ENCODE measurements around the gene STK32B.
"Not testable (repeated sequence)": the region's sequence is repeated elsewhere in the genome, so short reads cannot be mapped to it uniquely, and the experiment has no call there.

STK32B gene

GRCh38 chr4:5209862-5210261 is 158.6 kb downstream of the STK32B start:
- DNase-seq (ENCODE audit: low spot score) = no peak

GRCh38 chr4:5211282-5211839 is 160.1 kb downstream of the STK32B start:
- DNase-seq (ENCODE audit: low spot score) = no peak

DNA sequence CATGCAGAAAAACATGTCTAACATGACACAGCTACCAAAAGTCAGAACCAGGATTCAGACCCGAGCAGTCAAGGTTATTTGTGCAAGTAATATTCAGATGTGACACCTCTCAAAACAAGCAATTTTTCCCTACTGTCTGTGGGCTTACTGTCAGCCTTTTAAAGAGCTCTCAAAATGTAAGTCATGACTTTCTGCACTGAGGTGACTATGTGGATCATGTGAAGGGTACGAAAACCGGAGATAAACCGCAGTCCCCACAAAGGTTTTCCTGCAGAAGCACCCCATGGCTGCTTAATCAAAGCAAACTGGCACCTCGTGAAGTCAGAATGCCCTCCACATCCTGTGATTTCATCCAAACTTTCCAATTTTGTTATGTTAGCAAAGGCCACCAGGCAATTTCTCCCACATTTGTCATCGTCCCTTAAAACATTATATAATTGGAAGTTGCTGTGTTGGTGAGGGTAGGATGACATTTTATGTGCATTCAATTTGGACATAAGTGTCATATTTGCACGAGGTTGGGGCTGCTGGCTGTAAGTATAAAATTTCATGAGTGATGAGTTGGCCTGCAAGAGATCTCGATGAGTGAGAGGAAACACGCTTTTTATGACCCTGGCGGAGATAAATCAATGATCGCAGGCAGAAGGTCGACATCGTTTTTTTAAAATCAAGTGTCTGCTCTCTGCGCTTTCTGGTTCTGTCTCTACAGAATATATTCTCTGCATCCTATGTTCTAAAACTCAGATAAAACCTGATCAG is 161.2 kb downstream of the STK32B start:
- no peak for DNase-seq (ENCODE audit: low spot score)

- no peak for DNase-seq (ENCODE audit: low spot score)
Measured at GRCh38 chr4:5213087-5213595, 161.9 kb downstream of the STK32B start.

- DNase-seq (ENCODE audit: low spot score) = no peak
Measured at GRCh38 chr4:5215321-5215720, 164.0 kb downstream of the STK32B start.

- no peak for DNase-seq (ENCODE audit: low spot score)
Measured at GRCh38 chr4:5217421-5217820, 166.1 kb downstream of the STK32B start.

- DNase-seq (ENCODE audit: low spot score) = no peak
Measured at GRCh38 chr4:5218376-5219069, 167.2 kb downstream of the STK32B start.

- no peak for DNase-seq (ENCODE audit: low spot score)
Measured at GRCh38 chr4:5220028-5220427, 168.7 kb downstream of the STK32B start.

DNA sequence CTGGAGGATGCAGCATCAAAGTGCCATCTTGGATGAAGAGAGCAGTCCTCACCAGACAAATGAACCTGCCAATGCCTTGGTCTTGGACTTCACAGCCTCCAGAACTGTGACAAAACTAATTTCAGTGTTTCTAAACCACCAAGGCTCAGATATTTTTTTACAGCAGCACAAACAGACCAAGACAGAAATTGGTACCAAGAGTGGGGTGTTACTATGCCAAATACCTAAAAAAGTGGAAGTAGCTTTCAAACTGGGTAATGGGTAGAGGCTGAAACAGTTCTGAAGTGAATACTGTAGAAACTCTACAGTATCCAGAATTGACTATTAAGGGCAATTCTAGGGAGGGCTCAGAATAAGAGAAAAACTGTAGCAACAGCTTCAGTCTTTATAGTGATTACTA is 170.8 kb downstream of the STK32B start:
- DNase-seq (ENCODE audit: low spot score) = no peak

DNA sequence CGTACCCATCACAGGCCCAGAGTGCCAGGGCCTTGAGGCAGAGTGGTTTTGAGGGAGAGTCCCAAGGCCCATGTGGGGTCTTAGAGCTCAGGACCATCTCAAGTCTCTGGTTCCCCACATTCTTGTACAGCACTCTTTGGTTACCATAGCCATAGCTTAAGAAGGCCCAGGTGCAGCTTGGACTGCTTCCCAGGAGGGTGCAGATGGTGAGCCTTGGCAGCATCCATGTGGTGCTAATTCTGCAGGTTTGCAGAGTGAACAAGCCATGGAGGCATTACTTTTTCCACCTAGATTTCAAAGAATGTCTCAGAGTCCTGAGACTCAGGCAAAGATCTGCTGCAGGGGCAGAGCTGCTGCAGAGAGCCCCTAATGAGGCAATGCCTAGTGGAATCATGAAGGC is 171.7 kb downstream of the STK32B start:
- DNase-seq (ENCODE audit: low spot score) = no peak

- DNase-seq (ENCODE audit: low spot score) = no peak
Measured at GRCh38 chr4:5224340-5224739, 173.1 kb downstream of the STK32B start.

- no peak for DNase-seq (ENCODE audit: low spot score)
Measured at GRCh38 chr4:5232549-5232948, 181.3 kb downstream of the STK32B start.

DNA sequence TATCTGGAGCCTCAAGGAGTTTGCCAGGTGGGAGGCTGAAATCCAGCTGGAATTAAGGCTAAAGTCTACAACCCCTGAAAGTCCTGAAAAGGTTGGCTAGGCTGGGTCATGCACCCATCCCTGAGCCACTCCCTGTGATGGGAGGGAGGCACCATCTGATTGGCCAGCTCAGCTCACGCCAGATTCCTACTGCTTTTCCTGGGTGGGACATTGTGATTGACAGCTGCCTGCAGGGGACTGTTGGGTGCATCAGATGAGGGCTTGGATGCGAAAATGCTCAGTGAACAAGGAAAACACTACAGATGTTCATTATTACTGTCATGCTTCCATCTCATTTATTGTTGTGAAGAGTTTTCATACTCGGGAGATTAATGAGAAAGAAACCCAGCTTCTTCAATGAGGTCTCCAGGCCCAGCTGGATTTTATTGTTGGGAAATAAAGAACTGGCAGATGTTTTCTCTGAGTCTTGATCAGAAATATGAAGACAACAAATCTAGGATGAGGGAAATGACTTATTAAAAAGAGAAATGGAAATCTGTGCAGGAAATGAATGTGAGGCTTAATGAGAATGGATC is 185.9 kb downstream of the STK32B start:
- DNase-seq (ENCODE audit: low spot score) = no peak

- DNase-seq (ENCODE audit: low spot score) = no peak
Measured at GRCh38 chr4:5238173-5238572, 186.9 kb downstream of the STK32B start.

- not testable (repeated sequence) for DNase-seq (ENCODE audit: low spot score)
Measured at GRCh38 chr4:5247061-5247460, 195.8 kb downstream of the STK32B start.

GRCh38 chr4:5247735-5248134 is 196.5 kb downstream of the STK32B start:
- DNase-seq (ENCODE audit: low spot score) = no peak

- no peak for DNase-seq (ENCODE audit: low spot score)
Measured at GRCh38 chr4:5249727-5250126, 198.4 kb downstream of the STK32B start.

GRCh38 chr4:5250536-5250935 is 199.3 kb downstream of the STK32B start:
- not testable (repeated sequence) for DNase-seq (ENCODE audit: low spot score)

- DNase-seq (ENCODE audit: low spot score) = no peak
Measured at GRCh38 chr4:5256421-5256820, 205.1 kb downstream of the STK32B start.

GRCh38 chr4:5257086-5257485 is 205.8 kb downstream of the STK32B start:
- DNase-seq (ENCODE audit: low spot score) = no peak

DNA sequence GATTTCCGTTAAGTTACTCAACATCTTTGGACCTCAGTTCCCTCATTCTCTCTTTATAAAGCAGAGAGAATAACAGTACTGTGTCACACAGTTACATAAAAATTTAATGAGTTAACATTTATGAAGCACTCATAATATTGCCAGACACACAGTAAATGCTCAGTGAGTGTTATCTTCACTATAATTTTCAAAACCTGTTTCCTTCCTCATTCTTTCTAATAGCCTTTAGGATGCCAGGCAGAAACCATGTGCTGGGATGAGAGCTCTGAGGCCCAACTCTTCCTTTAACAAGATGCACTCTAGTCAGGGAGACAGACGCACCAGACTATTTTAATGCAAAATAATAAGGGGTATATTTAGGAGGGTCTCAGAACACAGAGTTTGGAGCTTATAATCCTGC is 208.2 kb downstream of the STK32B start:
- DNase-seq (ENCODE audit: low spot score) = no peak

GRCh38 chr4:5260121-5260520 is 208.8 kb downstream of the STK32B start:
- DNase-seq (ENCODE audit: low spot score) = no peak

DNA sequence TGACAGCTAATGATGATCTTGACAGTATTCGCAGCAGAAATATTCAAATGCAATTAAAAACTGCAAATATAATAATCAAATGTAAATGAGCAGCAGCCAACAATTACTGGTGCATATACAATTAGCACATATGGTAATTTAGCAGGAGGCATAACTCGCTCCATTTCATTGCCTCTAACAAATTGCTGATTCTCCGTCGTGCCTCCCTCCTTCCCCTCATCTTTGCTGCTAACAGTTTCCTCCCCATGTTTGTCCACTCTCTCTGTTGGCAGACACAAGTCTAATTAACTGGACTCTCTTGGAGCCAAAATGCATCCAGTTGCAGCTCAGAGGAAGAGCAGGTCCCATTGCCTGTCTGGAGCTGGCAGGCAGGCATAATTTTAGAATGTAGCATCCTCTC is 210.6 kb downstream of the STK32B start:
- DNase-seq (ENCODE audit: low spot score) = no peak
